BE2C (cell line): ENCODE data around the gene WASL.

Experiments
- DNase-seq: peaks from one replicate; pipeline ENCODE4 v3.0.0-alpha.2; 2020
- H3K27me3 ChIP-seq: fragments of 250-450 bp; sonication (Bioruptor Pico); 2 replicates; pipeline ENCODE4 v1.5.1; 2020; ENCODE audit warnings: mild to moderate bottlenecking
- H3K36me3 ChIP-seq: fragments of 250-450 bp; sonication (Bioruptor Pico); 2 replicates; pipeline ENCODE4 v1.5.1; 2020; ENCODE audit warnings: mild to moderate bottlenecking
- H3K4me1 ChIP-seq: fragments of 250-450 bp; sonication (Bioruptor Pico); 2 replicates; pipeline ENCODE4 v1.5.1; 2020
- H3K4me3 ChIP-seq: 2 replicates; pipeline ENCODE4 v1.5.1; 2011; ENCODE audit warnings: low read depth, low read length
- H3K9me3 ChIP-seq: fragments of 250-450 bp; sonication (Bioruptor Pico); 2 replicates; pipeline ENCODE4 v1.5.1; 2020
- TF ChIP-seq, protein P1 (sequence below): IDR thresholded peaks from 2 replicates; pipeline ENCODE4 v1.5.1; 2012; ENCODE audit warnings: mild to moderate bottlenecking, low read depth, low read length

Gene WASL

DNA sequence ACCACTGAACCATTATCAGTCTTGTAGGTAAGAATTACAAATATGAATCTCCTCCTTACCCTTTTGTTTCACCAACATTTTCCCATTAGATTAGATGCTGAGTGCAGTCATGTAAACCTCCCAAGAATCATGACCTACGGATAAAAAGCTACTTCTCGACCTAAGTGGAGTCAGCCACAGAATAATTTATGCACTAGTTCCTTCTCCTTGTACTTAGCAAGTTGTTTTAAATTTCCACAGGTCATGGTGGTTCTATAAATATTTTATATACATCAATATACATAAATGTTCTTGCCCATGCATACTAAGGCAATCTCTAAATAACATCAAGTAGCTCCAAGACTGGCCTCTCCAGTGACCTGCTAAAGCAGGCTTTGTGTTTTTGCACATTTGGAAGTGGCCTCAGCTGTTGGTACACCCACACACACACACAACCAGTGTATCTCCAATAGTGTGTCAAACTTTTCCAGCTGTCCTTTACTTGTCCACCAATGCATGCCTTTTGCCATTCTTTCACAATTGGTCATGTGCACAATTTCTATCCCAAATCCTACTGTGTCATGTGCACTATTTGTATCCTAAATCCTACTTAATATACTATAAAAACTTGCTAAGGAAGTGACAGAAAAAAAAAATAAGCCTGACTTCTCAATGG, 71.6 kb downstream of the WASL start:
- peaks cover 3% of the 10 kb centered on the region; the same call in 1 of the 2 replicates for H3K36me3 ChIP-seq
- no peaks in the 10 kb centered on the region for H3K27me3 ChIP-seq
- H3K4me3 ChIP-seq, result no peak overlapping the region
- H3K4me1 ChIP-seq, result no peaks in the 10 kb centered on the region
- TF ChIP-seq, protein P1, sequence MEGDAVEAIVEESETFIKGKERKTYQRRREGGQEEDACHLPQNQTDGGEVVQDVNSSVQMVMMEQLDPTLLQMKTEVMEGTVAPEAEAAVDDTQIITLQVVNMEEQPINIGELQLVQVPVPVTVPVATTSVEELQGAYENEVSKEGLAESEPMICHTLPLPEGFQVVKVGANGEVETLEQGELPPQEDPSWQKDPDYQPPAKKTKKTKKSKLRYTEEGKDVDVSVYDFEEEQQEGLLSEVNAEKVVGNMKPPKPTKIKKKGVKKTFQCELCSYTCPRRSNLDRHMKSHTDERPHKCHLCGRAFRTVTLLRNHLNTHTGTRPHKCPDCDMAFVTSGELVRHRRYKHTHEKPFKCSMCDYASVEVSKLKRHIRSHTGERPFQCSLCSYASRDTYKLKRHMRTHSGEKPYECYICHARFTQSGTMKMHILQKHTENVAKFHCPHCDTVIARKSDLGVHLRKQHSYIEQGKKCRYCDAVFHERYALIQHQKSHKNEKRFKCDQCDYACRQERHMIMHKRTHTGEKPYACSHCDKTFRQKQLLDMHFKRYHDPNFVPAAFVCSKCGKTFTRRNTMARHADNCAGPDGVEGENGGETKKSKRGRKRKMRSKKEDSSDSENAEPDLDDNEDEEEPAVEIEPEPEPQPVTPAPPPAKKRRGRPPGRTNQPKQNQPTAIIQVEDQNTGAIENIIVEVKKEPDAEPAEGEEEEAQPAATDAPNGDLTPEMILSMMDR, result no peak
- H3K9me3 ChIP-seq, result no peaks in the 10 kb centered on the region
- DNase-seq, result no peak

DNA sequence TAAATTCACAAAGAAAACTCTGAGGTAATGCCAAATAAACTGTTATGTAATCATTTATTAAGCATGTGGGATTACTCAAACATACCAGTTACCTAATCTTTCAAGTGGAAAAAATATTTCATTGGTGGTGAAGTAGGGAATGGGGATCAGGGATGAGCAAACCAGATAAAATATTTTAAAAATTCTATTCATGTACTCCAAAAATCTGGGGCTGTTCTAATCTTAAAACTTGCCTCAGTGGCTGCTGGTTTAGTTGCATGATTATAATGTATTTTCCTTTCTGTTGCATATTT, 73.7 kb downstream of the WASL start:
- Histone ChIP-seq H3K36me3 (no peaks in the 10 kb centered on the region), H3K9me3 (no peaks in the 10 kb centered on the region), H3K4me1 (no peaks in the 10 kb centered on the region), H3K4me3 (no peak overlapping the region), H3K27me3 (no peaks in the 10 kb centered on the region)
- TF ChIP-seq, protein P1, result no peak
- DNase-seq, result no peak

- H3K4me1 ChIP-seq, result no peaks in the 10 kb centered on the region
- H3K36me3 ChIP-seq, result no peaks in the 10 kb centered on the region
- no peak for DNase-seq
- H3K27me3 ChIP-seq, result no peaks in the 10 kb centered on the region
- TF ChIP-seq, protein P1, result no peak
- H3K9me3 ChIP-seq, result no peaks in the 10 kb centered on the region
- no peak overlapping the region for H3K4me3 ChIP-seq
These were observed 74.2 kb downstream of the WASL start for GRCh38 chr7:123674399-123675180.

GRCh38 chr7:123673752-123674398, 74.9 kb downstream of the WASL start:
- TF ChIP-seq, protein P1, result no peak
- H3K9me3 ChIP-seq, result no peaks in the 10 kb centered on the region
- H3K27me3 ChIP-seq, result no peaks in the 10 kb centered on the region
- H3K4me1 ChIP-seq, result no peaks in the 10 kb centered on the region
- DNase-seq, result no peak
- H3K36me3 ChIP-seq, result no peaks in the 10 kb centered on the region
- H3K4me3 ChIP-seq, result no peak overlapping the region

- H3K27me3 ChIP-seq, result no peaks in the 10 kb centered on the region
- H3K36me3 ChIP-seq, result no peaks in the 10 kb centered on the region
- TF ChIP-seq, protein P1, result no peak
- no peak overlapping the region for H3K4me3 ChIP-seq
- no peaks in the 10 kb centered on the region for H3K4me1 ChIP-seq
- no peaks in the 10 kb centered on the region for H3K9me3 ChIP-seq
- no peak for DNase-seq
These were observed 75.6 kb downstream of the WASL start for GRCh38 chr7:123673137-123673732.

GRCh38 chr7:123669485-123669884, 79.3 kb downstream of the WASL start:
- TF ChIP-seq, protein P1, result no peak
- H3K9me3 ChIP-seq, result no peaks in the 10 kb centered on the region
- H3K4me3 ChIP-seq, result no peak overlapping the region
- no peaks in the 10 kb centered on the region for H3K27me3 ChIP-seq
- peaks cover 13% of the 10 kb centered on the region for H3K4me1 ChIP-seq
- DNase-seq, result no peak
- H3K36me3 ChIP-seq, result no peaks in the 10 kb centered on the region
